ENCODE data around the gene HGS. TPM values are rescaled to one million over a fixed set of nuclear protein-coding genes. Genes with fewer than 3 reads are reported as not detected.

The HGS gene
- total RNA-seq, 1 experiment from 2014 or later = 187 TPM

- Histone ChIP-seq H3K27ac (ENCODE audit: low read depth, low read length, poor library complexity, severe bottlenecking) (no peak overlapping the region), H3K4me3 (ENCODE audit: low read depth, low read length, poor library complexity, severe bottlenecking) (no peak overlapping the region), H3K9me3 (ENCODE audit: low read depth, low read length, poor library complexity, severe bottlenecking) (no peaks in the 10 kb centered on the region), H3K4me1 (ENCODE audit: insufficient read depth, low read length, poor library complexity, severe bottlenecking) (peaks cover 3% of the 10 kb centered on the region), H3K36me3 (ENCODE audit: insufficient read depth, low read length, poor library complexity, severe bottlenecking) (no peaks in the 10 kb centered on the region), H3K27me3 (replicated peaks; ENCODE audit: insufficient read depth, low read depth, low read length, poor library complexity) (no peaks in the 10 kb centered on the region)
- TF ChIP-seq CTCF (conservative IDR thresholded peaks at IDR 0.05; ENCODE audit: low read depth, low read length) (no peak), EZH2 (IDR thresholded peaks at IDR 0.05; ENCODE audit: borderline replicate concordance, low read depth, low read length, poor library complexity, severe bottlenecking) (no peak)
- POLR2A ChIA-PET (ENCODE audit: low non-redundant PET) = no interaction called here
- intact Hi-C loops (cut with micrococcal nuclease; ENCODE audit: unreplicated experiment) = no loop called here
- CTCF ChIA-PET = no interaction called here
- no TSS peak for BruUV-seq (replicated peaks)
- DNase-seq (ENCODE audit: low spot score) = no peak
Measured at GRCh38 chr17:81740395-81740961, 56.7 kb downstream of the HGS start.

GRCh38 chr17:81741049-81741593 lies 57.3 kb downstream of the HGS start:
- H3K4me3 ChIP-seq (ENCODE audit: low read depth, low read length, poor library complexity, severe bottlenecking) = no peak overlapping the region
- no TSS peak for BruUV-seq (replicated peaks)
- POLR2A ChIA-PET (ENCODE audit: low non-redundant PET) = no interaction called here
- H3K36me3 ChIP-seq (ENCODE audit: insufficient read depth, low read length, poor library complexity, severe bottlenecking) = no peaks in the 10 kb centered on the region
- DNase-seq (ENCODE audit: low spot score) = no peak
- H3K27ac ChIP-seq (ENCODE audit: low read depth, low read length, poor library complexity, severe bottlenecking) = no peak overlapping the region
- intact Hi-C loops (cut with micrococcal nuclease; ENCODE audit: unreplicated experiment) = no loop called here
- TF ChIP-seq CTCF (conservative IDR thresholded peaks at IDR 0.05; ENCODE audit: low read depth, low read length) (no peak), EZH2 (IDR thresholded peaks at IDR 0.05; ENCODE audit: borderline replicate concordance, low read depth, low read length, poor library complexity, severe bottlenecking) (no peak)
- no peaks in the 10 kb centered on the region for H3K9me3 ChIP-seq (ENCODE audit: low read depth, low read length, poor library complexity, severe bottlenecking)
- no peaks in the 10 kb centered on the region for H3K27me3 ChIP-seq (replicated peaks; ENCODE audit: insufficient read depth, low read depth, low read length, poor library complexity)
- H3K4me1 ChIP-seq (ENCODE audit: insufficient read depth, low read length, poor library complexity, severe bottlenecking) = no peaks in the 10 kb centered on the region
- CTCF ChIA-PET = no interaction called here

GRCh38 chr17:81741594-81742452 lies 58.0 kb downstream of the HGS start:
- H3K27ac ChIP-seq (ENCODE audit: low read depth, low read length, poor library complexity, severe bottlenecking) = no peak overlapping the region
- TF ChIP-seq CTCF (conservative IDR thresholded peaks at IDR 0.05; ENCODE audit: low read depth, low read length) (no peak), EZH2 (IDR thresholded peaks at IDR 0.05; ENCODE audit: borderline replicate concordance, low read depth, low read length, poor library complexity, severe bottlenecking) (no peak)
- intact Hi-C loops (cut with micrococcal nuclease; ENCODE audit: unreplicated experiment) = no loop called here
- H3K9me3 ChIP-seq (ENCODE audit: low read depth, low read length, poor library complexity, severe bottlenecking) = no peaks in the 10 kb centered on the region
- no TSS peak for BruUV-seq (replicated peaks)
- ChIA-PET CTCF (no interaction called here), POLR2A (ENCODE audit: low non-redundant PET) (no interaction called here)
- no peak for DNase-seq (ENCODE audit: low spot score)
- no peaks in the 10 kb centered on the region for H3K36me3 ChIP-seq (ENCODE audit: insufficient read depth, low read length, poor library complexity, severe bottlenecking)
- no peak overlapping the region for H3K4me3 ChIP-seq (ENCODE audit: low read depth, low read length, poor library complexity, severe bottlenecking)
- no peaks in the 10 kb centered on the region for H3K4me1 ChIP-seq (ENCODE audit: insufficient read depth, low read length, poor library complexity, severe bottlenecking)
- no peaks in the 10 kb centered on the region for H3K27me3 ChIP-seq (replicated peaks; ENCODE audit: insufficient read depth, low read depth, low read length, poor library complexity)

Small RNA genes lying within 50 kb of the gene (microRNA-seq; reads per million reads assigned to microRNA genes)
- 1.9 reads per million for gene MIR6786

Other genes with a start within 250 kb of the HGS start
- 2,855 and 3,247 TPM in 2 replicates for gene ACTG1, start 171.2 kb upstream of the HGS start, total RNA-seq (2021)
- 0.26 and 0.31 TPM in 2 replicates for gene FSCN2, start 155.6 kb upstream of the HGS start, total RNA-seq (2021)
- gene FAAP100, start 131.7 kb upstream of the HGS start, total RNA-seq (2021) = 49.4 and 49.5 TPM in 2 replicates
- gene NPLOC4, start 46.9 kb upstream of the HGS start, total RNA-seq (2021) = 188 and 195 TPM in 2 replicates
- gene TSPAN10, start 46.8 kb upstream of the HGS start, total RNA-seq (2021) = 0.74 and 1.1 TPM in 2 replicates
- gene PDE6G, start 27.5 kb upstream of the HGS start, total RNA-seq (2021) = 0.43 and 0.52 TPM in 2 replicates
- gene OXLD1, start 17.4 kb upstream of the HGS start, total RNA-seq (2021) = 36.1 and 44.6 TPM in 2 replicates
- 52.8 and 56.3 TPM in 2 replicates for gene CCDC137, start 17.3 kb upstream of the HGS start, total RNA-seq (2021)
- gene ARL16, start 214 bp upstream of the HGS start, total RNA-seq (2021) = 62.8 and 67.4 TPM in 2 replicates
- gene MRPL12, start 19.4 kb downstream of the HGS start, total RNA-seq (2021) = 184 and 186 TPM in 2 replicates
- 46.8 and 56.2 TPM in 2 replicates for gene SLC25A10, start 28.3 kb downstream of the HGS start, total RNA-seq (2021)
- not detected in 2 replicates for gene GCGR, start 120.1 kb downstream of the HGS start, total RNA-seq (2021)
- gene MCRIP1, start 149.3 kb downstream of the HGS start, total RNA-seq (2021) = 126 and 130 TPM in 2 replicates
- gene PPP1R27, start 151.0 kb downstream of the HGS start, total RNA-seq (2021) = not detected in 2 replicates
- gene P4HB, start 176.5 kb downstream of the HGS start, total RNA-seq (2021) = 491 and 503 TPM in 2 replicates
- 568 and 667 TPM in 2 replicates for gene ARHGDIA, start 187.3 kb downstream of the HGS start, total RNA-seq (2021)
- gene ALYREF, start 207.6 kb downstream of the HGS start, total RNA-seq (2021) = 251 and 258 TPM in 2 replicates
- gene ANAPC11, start 207.7 kb downstream of the HGS start, total RNA-seq (2021) = 128 and 138 TPM in 2 replicates
- 0.75 and 0.87 TPM in 2 replicates for gene NPB, start 218.2 kb downstream of the HGS start, total RNA-seq (2021)
- 55.4 and 58.3 TPM in 2 replicates for gene PCYT2, start 227.4 kb downstream of the HGS start, total RNA-seq (2021)
- gene SIRT7, start 234.2 kb downstream of the HGS start, total RNA-seq (2021) = 34.8 and 36.6 TPM in 2 replicates
- gene MAFG, start 243.7 kb downstream of the HGS start, total RNA-seq (2021) = 46.7 and 49.7 TPM in 2 replicates

Measured in A673 (cell line).